ENCODE results near the gene OXGR1. TPM values are rescaled to one million over a fixed set of nuclear protein-coding genes. Genes with fewer than 3 reads are reported as not detected.

The OXGR1 gene
- total and polyA plus RNA-seq, 9 of the 15 experiments (the other 6 are each of a cell fraction or from before 2014, with no cell fraction given), result 0.03 TPM; not detected in 8

DNA sequence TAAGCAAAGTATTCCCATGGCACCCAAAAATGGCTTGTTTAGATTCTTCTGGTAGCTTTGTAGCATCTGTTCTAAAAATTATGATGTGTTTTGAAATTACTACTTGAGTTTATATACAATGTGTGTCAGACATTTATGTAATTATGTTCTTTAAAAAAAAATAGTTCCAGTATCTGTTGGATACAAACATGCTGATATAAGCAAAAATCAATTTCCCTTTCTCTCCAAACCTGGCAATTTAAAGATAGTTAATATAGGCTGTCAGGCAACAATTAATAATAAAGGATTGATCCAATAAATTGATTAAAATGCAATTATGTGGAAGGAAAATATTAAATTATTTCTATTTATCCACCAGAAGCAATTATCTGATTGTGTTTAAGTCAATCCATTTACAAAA, 41.7 kb downstream of the OXGR1 start:
- Histone ChIP-seq H3K27ac (ENCODE audit: extremely low read depth, low read depth, low read length) (no peak overlapping the region), H3K79me2 (ENCODE audit: control insufficient read depth, insufficient read depth, low read length) (no peaks in the 10 kb centered on the region), H4K20me1 (replicated peaks; ENCODE audit: control insufficient read depth, insufficient read depth, low read length) (no peaks in the 10 kb centered on the region), H3K9me3 (replicated peaks; ENCODE audit: control insufficient read depth, insufficient read depth, low read depth, low read length) (no peaks in the 10 kb centered on the region), H3K4me1 (replicated peaks in 1 of 2; ENCODE audit: control insufficient read depth in 2 of 2, insufficient read depth in 2 of 2, low read length in 2 of 2) (no peaks in the 10 kb centered on the region; a peak in 1 of 5 replicates), H3K9me1 (ENCODE audit: control insufficient read depth, insufficient read depth, low read length) (no peaks in the 10 kb centered on the region), H3K4me2 (ENCODE audit: insufficient read depth, low read length) (no peak overlapping the region), H2AFZ (ENCODE audit: low read depth, low read length) (no peak overlapping the region), H3K27me3 (ENCODE audit: control insufficient read depth in 2 of 2, insufficient read depth in 2 of 2, low read length in 2 of 2) (peaks cover 0 to 2% of the 10 kb centered on the region in 2 experiments; a peak in 1 of 5 replicates), H3K4me3 (no peak overlapping the region), H3K9ac (ENCODE audit: insufficient read depth in 1 of 2, low read depth in 2 of 2, low read length in 2 of 2) (no peak overlapping the region), H3K36me3 (ENCODE audit: control insufficient read depth, insufficient read depth, low read length) (no peaks in the 10 kb centered on the region; the same call in 2 of the 3 replicates)
- BruUV-seq (replicated peaks), result no TSS peak
- ChIA-PET CTCF (ENCODE audit: low intra/inter-chr PET ratio) (no interaction called here), POLR2A (no interaction called here)
- intact Hi-C loops (cut with micrococcal nuclease), result no loop called here
- in situ Hi-C loops (cut with MboI), result loop anchor here (25.0 kb wide), 1 partner anchor 1440 kb away; no protein-coding TSS in a partner anchor
- no peak for DNase-seq (ENCODE audit: extremely low read depth in 1 of 4, low spot score in 3 of 4)
- no peak for FAIRE-seq
- no peak for ATAC-seq
- TF ChIP-seq, protein P1, sequence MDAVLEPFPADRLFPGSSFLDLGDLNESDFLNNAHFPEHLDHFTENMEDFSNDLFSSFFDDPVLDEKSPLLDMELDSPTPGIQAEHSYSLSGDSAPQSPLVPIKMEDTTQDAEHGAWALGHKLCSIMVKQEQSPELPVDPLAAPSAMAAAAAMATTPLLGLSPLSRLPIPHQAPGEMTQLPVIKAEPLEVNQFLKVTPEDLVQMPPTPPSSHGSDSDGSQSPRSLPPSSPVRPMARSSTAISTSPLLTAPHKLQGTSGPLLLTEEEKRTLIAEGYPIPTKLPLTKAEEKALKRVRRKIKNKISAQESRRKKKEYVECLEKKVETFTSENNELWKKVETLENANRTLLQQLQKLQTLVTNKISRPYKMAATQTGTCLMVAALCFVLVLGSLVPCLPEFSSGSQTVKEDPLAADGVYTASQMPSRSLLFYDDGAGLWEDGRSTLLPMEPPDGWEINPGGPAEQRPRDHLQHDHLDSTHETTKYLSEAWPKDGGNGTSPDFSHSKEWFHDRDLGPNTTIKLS (IDR thresholded peaks at IDR 0.05; ENCODE audit: borderline replicate concordance, low read depth), result no peak
- no peak for TF ChIP-seq MECOM (CRISPR knock-in tag; IDR thresholded peaks at IDR 0.05)
- peak; percentile 48 for TF ChIP-seq MAFF (IDR thresholded peaks at IDR 0.05; ENCODE audit: low read length)
- TF ChIP-seq, protein P2, sequence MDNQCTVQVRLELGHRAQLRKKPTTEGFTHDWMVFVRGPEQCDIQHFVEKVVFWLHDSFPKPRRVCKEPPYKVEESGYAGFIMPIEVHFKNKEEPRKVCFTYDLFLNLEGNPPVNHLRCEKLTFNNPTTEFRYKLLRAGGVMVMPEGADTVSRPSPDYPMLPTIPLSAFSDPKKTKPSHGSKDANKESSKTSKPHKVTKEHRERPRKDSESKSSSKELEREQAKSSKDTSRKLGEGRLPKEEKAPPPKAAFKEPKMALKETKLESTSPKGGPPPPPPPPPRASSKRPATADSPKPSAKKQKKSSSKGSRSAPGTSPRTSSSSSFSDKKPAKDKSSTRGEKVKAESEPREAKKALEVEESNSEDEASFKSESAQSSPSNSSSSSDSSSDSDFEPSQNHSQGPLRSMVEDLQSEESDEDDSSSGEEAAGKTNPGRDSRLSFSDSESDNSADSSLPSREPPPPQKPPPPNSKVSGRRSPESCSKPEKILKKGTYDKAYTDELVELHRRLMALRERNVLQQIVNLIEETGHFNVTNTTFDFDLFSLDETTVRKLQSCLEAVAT (IDR thresholded peaks at IDR 0.05), result no peak
- TF ChIP-seq ZKSCAN8 (CRISPR knock-in tag; IDR thresholded peaks at IDR 0.05), result no peak
- TF ChIP-seq SMARCA4 (IDR thresholded peaks at IDR 0.05), result no peak
- TF ChIP-seq NCOA4 (IDR thresholded peaks at IDR 0.05; ENCODE audit: partially characterized antibody), result no peak
- peak; percentile 32; the same call in 1 of the 2 replicates for TF ChIP-seq C11orf30 (IDR thresholded peaks at IDR 0.05; ENCODE audit: low read depth)
- TF ChIP-seq, protein P3, sequence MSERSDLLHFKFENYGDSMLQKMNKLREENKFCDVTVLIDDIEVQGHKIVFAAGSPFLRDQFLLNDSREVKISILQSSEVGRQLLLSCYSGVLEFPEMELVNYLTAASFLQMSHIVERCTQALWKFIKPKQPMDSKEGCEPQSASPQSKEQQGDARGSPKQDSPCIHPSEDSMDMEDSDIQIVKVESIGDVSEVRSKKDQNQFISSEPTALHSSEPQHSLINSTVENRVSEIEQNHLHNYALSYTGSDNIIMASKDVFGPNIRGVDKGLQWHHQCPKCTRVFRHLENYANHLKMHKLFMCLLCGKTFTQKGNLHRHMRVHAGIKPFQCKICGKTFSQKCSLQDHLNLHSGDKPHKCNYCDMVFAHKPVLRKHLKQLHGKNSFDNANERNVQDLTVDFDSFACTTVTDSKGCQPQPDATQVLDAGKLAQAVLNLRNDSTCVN (CRISPR knock-in tag; IDR thresholded peaks at IDR 0.05), result no peak
- TF ChIP-seq, protein P4, sequence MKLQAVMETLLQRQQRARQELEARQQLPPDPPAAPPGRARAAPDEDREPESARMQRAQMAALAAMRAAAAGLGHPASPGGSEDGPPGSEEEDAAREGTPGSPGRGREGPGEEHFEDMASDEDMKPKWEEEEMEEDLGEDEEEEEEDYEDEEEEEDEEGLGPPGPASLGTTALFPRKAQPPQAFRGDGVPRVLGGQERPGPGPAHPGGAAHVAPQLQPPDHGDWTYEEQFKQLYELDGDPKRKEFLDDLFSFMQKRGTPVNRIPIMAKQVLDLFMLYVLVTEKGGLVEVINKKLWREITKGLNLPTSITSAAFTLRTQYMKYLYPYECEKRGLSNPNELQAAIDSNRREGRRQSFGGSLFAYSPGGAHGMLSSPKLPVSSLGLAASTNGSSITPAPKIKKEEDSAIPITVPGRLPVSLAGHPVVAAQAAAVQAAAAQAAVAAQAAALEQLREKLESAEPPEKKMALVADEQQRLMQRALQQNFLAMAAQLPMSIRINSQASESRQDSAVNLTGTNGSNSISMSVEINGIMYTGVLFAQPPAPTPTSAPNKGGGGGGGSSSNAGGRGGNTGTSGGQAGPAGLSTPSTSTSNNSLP (IDR thresholded peaks at IDR 0.05; ENCODE audit: borderline replicate concordance, low read depth, low read length), result no peak
- TF ChIP-seq ZNF316 (IDR thresholded peaks at IDR 0.05), result peak; percentile 53
- no peak for TF ChIP-seq DNMT1 (IDR thresholded peaks at IDR 0.05)
- no peak for TF ChIP-seq YBX1 (IDR thresholded peaks at IDR 0.05)
- TF ChIP-seq, protein P5, sequence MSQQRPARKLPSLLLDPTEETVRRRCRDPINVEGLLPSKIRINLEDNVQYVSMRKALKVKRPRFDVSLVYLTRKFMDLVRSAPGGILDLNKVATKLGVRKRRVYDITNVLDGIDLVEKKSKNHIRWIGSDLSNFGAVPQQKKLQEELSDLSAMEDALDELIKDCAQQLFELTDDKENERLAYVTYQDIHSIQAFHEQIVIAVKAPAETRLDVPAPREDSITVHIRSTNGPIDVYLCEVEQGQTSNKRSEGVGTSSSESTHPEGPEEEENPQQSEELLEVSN (IDR thresholded peaks at IDR 0.05; ENCODE audit: borderline replicate concordance in 1 of 2, extremely low read depth in 1 of 2, insufficient read depth in 1 of 2, insufficient read length in 1 of 2, low read depth in 1 of 2, low read length in 1 of 2, poor library complexity in 1 of 2, severe bottlenecking in 1 of 2), result no peak
- no peak for TF ChIP-seq NR1H2 (CRISPR knock-in tag; IDR thresholded peaks at IDR 0.05)
- no peak for TF ChIP-seq SUPT5H (IDR thresholded peaks at IDR 0.05)
- TF ChIP-seq CBFA2T2 (conservative IDR thresholded peaks at IDR 0.05), result no peak
- no peak for TF ChIP-seq ZC3H11A (IDR thresholded peaks at IDR 0.05; ENCODE audit: low read depth, low read length)
- TF ChIP-seq MAFK (IDR thresholded peaks at IDR 0.05; ENCODE audit: low read length), result peak; percentile 44; the same call in 1 of the 2 replicates

All from K562 (cell line).